GM21423 (cell line): ENCODE data around the gene TEX53.

Source experiments
- ATAC-seq: cut with Tn5 transposase; IDR thresholded peaks from one replicate; pipeline ENCODE4 v1.9.1; 2021; ENCODE audit warnings: mild to moderate bottlenecking, moderate library complexity; ENCODE audit not compliant: unreplicated experiment

TEX53 gene

DNA sequence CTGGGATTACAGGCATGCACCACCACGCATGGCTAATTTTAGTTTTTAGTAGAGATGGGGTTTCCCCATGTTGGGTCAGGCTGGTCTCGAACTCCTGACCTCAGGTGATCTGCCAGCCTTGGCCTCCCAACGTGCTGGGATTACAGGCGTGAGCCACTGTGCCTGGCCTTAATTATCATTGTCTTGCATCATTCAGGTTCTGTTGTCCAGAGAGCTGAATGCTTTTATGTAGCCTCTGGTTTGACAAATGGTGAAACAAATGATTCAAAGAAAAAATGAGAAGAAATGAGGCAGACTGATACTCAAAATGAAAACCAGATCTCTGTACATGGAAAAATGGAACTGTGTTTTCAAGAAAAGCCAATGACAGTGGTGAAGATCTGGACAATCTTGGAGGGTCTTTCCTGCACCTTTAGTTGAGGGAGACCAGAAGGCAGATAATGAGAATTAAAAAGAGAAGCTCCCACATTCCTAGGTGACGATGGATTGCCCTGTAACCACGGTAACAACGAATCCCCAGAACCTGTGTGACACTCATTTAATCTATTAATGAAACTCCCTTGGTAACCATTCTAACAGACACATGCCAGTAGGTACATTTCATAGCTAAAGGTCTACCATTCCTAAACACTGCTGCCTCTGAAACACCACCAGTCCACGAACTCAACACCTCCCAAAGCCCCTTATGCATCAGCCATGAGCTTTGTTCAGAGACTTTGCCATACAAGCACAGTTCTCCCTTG is 22.8 kb upstream of the TEX53 start:
- ATAC-seq: no peak

DNA sequence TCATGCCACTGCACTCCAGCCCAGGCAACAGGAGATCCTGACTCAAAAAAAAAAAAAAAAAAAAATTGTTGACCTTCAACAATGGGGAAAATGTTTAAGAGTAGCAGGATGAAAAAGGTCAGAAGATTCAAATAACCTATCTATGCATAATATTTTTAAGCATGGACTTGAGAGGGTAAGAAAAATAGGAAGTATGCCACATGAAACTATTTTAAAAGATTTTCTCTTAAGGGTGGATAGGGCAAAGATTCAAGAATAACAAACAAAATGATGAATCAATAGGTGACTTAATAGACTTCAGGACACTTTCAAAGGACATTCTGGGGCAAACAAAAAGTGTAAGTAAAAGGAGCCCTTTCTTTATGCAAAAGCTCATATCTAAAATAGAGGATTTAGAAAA is 21.2 kb upstream of the TEX53 start:
- no peak for ATAC-seq

DNA sequence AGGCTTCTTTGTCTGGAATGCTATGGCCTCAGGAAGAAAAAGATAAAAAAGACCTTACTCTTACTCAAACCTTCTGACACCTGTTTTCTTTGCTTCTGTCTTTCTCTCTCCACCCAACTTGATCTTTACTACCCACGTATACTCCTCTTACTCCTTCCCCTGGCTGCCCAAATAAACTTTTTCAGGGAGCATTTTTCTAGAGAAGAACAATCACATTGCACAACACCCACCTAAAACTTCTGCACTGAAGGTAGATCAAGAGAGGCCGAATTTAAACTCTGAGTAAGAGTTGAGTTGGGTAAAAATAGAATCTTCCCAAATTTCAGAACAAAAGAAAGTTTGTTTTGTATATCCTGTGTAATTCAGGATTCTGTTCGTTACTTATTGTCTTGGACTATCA is 20.5 kb upstream of the TEX53 start:
- no peak for ATAC-seq

DNA sequence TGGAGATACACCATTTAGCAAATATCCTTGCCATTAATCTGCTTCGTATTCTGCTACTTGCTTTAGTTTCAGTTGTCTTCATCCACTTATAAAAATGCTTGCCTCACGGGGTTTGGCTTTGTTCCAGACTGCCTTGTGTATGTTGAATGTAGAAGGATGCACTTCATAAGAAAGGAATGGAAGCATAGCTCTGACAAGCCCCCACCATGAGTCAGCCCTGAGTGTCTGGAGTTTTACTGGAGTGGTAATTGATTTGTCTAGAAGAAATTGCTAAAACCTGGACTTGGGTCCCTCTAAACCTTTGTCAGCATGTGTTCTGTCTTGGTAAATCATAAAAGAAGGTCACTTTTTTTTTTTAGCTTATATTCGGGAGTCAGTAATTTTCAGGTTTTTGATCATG is 19.8 kb upstream of the TEX53 start:
- no peak for ATAC-seq

DNA sequence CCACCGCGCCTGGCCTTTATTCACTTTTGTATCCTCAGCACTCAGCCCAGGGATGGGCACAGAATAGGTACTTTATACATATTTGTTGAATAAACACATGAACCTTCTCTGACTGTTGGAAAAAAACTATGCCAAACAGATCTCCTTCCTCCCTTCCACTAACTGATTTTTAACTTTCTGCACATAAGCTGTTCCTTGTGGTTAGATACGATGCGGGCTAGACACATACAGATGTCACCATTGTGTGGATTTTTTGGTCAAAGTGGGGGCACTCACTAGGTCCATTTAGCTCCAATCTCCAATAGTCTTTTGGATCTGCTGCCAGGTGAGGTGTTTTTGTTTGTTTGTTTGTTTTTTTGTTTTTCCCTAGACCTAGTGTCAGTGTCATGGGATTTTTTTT is 19.3 kb upstream of the TEX53 start:
- no peak for ATAC-seq

DNA sequence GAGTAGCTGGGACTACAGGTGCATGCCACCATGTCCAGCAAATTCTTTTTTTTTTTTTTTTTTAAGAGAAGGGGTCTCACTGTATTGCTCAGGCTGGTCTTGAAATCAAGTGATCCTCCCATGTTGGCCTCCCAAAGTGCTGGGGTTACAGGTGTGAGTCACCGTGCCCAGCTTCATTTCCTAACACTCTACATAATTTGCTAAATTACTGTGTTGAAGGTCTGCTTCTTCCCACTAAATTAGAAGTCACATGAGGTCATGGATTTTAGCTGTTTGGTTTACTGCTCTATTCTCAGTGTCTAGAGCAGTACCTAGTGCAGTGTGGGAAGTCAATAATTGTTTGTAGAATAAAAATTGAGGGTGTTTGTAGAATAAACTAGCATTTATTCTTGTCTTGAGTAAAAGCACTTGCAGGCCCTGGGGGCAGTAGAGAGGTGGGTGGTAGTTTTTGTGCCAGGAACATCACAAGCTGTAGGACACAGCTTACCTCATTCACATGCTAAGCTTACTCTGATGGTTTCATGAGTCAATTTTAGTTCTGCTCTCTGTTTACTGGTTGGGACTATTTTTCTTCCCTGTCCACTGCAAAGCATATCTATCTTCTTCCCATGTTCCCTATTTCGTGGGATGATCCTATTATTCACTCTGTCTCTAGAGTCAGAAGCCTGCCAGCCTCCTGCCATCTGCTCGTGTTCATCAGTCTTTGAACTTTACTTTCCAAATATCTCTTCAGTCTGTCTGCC is 17.4 kb upstream of the TEX53 start:
- no peak for ATAC-seq

DNA sequence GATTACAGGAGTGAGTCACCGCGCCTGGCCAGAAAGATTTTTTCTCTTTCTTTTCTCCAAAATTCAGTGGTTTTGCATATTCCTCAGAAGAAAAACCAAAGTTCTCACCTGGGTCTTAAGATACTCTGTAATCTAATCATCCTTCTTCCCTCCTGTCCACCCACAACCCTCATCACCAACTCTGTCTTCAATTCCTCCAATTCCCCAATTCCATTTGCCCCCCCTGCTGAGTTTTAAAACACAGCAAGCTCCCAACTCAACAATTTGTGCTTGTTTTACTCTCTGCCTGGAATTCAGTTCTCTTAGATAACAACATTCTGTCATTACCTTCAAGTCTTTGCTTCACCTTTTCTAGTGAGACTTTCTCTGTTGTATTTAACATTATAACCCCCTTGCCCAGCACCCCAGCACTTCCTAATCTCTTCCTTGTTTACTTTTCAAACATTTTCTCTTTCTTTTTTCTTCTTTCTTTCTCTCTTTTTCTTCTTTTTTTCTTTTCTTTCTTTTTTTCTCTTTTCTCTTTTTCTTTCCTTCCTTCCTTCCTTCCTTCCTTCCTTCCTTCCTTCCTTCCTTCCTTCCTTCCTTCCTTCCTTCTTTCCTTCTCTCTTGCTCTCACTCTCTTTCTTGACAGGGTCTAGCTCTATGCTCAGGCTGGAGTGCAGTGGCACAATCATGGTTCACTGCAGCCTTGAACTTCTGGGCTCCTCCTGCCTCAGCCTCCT is 16.6 kb upstream of the TEX53 start:
- ATAC-seq: no peak

DNA sequence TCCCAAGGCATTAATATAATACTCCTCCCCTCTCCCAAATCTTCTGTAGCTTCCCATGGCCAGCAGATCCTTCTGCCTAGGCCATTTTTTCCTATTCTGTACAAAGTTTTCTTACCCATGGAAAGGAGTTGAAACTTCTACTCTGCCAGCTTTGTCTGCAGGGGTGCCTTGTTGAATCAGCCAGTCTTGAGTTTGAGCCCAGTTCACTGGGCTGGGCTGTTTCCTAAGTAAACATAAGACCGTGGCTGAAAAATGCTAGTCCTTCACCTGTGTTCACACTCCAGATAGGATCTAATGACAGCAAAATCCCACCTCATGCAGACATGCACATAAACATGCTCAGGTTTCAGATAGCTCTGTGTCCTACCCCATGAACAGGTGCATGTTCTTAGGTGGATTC is 14.0 kb upstream of the TEX53 start:
- no peak for ATAC-seq

DNA sequence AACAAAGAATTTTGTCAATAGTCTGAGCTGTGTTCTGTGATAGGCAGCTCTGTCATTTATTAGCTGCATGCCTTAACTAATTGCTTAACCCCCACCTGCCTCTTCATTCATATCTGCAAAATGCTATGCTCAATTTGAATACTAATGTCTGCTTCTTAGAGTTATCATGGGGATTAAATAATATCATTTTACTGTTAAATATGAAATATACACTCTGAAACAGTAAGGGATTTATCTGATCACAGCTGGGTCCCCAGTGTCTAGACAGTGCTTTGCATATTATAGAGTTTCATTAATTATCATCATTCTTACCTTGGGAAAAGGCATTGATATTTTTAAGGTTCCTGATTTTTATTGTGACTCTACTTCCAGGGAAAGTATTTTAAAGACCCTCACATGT is 12.4 kb upstream of the TEX53 start:
- no peak for ATAC-seq

DNA sequence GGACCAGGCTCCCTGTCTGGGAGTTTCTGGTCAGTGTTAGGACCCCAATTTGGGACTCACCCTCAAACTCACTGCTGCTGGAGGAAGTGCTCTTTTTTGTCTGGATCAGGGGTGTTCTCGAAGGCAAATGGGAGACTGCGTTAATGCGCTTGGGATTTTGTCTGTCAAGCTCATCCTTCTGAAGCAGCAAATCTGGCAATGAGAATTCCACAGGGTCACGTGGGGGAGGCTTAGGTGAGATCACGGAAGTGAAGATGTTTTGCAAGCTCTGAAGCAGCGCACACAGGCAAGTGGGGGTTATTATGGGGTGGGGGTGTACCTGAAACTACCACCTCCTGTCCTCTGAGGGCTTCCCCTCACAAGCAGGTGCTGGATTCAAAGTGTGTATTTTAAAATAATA is 10.5 kb upstream of the TEX53 start:
- no peak for ATAC-seq

DNA sequence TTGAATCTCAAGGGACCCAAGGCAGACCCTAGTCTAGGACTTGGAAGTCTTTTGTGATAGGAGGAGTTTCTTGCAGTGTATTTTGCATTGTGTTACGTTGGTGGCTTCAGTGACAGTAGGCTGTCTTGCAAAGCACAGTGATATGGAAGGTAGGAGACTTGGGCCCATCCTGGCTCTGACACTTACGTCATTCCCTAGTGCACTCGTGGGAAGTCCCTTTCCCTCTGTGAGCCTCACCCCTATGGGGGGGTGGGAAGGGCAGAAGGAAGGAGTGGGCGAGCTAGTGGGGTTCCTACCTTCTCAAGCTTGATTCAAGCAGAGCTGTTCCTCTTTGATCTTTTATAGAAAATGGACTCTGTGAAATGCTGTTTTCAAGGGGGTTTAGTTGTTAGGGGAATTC is 9.2 kb upstream of the TEX53 start:
- no peak for ATAC-seq

DNA sequence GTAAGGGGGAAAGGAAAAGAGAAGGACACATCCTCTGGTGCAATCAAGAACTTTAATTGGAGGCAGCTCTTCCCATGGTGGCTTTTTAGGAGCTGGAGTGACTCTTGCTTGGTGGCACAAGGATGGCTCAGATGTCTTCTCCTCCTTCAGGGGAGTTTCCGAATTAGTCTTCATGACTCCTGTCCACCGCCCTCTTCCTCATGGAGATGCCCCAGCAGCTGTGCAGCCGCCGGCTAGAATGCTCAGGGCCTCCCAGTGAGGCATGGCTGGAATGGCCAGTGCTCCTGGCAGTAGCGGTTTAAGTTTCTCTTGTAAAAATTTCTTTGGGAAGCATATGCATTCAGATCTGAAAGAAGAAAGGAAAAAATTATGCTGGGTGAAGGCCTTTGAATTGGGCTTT is 8.8 kb upstream of the TEX53 start:
- no peak for ATAC-seq

DNA sequence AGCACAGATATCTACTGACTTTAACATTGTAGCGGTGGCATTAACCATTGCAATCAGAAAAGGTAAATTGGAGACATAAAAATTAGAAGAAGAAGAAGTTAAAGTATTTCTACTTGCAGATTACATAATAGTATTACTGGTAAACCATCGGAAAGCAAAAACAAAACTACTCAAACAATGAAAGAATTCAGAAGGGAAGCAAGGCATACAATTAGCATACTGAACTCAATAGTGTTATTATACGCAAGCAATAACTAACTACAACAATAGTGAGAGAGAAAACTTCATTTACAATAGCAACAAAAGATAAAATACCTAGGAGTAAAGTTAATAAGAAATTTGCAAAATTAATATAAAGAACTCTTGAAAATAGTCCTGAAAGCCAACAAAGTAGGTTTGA is 6.6 kb upstream of the TEX53 start:
- ATAC-seq: no peak

DNA sequence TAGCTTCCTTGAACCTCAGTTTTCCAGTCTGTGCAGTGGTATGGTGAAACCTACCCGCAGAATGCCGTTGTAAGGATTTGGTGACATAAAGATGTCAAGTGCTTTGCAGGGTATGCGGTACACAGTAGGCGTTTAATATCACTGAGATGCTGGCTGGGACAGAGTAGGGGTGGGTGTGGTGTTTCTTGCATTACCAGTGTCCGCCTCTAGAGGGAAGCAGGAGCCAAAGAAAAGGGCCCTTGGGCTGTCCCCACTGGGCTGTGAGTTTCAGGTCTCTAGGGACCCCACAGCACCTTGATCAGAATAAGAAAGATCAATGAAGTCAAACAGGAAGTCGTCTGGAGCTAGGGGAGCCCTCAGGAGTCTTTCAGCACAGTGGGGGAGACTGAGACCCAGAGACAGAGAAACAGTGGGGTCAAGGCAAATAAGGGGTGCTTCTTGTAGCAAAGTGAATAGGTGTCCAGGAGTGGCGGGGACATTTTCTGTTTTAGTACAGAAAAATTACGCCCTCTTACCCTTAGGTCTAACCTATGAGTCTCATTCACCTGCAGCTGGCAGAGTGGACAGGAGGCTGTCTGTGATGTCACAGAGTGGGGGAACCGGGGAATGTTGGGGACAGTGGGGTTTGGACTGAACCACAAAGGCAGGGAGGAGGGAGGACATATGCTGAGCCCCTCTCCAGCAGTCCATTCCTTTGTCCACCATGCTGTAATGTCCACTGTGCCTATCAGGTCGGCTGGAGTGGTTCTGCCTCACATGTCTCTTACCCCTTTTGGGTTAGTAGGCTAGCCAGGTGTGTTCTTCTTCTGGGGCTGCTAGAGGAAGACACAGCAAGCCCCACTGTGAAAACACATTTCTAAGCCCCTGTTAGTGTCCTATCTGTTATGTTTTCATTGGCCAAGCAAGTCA is 4.7 kb upstream of the TEX53 start:
- peak; percentile 77 for ATAC-seq

DNA sequence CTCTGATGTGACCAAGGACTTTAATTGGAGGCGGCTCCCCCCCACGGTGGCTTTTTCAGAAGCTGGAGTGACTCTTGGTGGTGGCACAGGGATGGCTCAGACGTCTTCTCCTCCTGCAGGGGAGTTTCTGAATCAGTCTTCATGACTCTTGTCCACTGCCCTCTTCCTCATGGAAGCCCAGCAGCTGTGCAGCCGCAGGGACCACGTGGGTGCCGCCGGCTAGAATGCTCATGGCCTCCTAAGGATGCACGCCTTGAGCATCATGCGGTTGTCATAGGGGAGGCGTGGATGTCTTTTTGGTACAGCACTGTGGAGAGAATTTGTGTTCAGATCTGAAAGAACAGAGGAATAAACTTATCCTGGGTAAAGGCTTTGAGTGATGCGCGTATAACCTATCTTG is 1.3 kb downstream of the TEX53 start:
- no peak for ATAC-seq

DNA sequence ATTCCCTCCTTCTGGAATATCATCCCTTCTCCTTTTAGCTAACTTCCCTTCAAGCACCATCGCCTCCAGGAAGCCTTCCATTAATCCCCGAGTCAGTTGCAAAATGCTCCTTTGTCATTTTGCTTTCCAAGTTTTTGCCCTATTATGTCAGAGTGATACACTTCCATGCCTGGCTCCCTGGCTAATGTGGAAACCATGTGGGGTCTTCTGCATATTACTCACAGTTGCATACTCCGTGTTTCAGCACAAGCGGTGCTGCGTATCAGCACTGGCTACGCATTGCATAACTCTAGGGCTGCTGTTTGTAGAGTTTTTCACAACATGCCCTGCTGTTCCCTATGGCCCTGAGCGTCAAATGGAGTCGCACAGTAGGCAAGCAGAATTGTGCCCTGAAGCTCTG is 1.9 kb downstream of the TEX53 start:
- ATAC-seq: no peak

DNA sequence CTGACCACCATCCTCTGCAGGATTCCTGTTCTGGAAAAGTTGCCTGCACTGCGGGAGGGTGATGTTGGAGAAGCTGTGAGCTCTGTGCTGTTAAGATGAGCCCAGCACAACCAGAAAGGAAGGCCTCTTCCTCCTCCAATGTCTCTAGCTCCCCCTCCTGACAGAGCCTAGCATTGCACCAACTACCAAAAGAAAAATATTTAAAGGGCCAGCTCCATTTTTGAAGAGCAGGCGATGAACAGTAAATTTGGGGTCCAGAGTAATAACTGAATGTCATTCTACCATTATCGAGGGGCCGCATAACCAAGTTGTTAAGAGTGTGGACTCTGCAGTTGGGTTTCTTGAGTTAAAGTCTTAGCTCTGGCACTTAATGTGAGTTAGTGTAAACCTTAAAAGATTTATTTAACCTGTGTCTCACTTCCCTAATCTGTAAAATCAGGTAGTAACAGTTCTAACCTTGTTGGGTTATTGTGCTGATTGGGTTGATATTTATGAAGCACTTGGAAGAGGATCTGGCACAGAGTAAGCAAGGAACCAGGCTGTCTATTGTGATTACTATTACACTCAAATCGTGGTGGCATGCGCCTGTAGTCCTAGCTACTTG is 3.9 kb downstream of the TEX53 start:
- ATAC-seq: peak; percentile 69

DNA sequence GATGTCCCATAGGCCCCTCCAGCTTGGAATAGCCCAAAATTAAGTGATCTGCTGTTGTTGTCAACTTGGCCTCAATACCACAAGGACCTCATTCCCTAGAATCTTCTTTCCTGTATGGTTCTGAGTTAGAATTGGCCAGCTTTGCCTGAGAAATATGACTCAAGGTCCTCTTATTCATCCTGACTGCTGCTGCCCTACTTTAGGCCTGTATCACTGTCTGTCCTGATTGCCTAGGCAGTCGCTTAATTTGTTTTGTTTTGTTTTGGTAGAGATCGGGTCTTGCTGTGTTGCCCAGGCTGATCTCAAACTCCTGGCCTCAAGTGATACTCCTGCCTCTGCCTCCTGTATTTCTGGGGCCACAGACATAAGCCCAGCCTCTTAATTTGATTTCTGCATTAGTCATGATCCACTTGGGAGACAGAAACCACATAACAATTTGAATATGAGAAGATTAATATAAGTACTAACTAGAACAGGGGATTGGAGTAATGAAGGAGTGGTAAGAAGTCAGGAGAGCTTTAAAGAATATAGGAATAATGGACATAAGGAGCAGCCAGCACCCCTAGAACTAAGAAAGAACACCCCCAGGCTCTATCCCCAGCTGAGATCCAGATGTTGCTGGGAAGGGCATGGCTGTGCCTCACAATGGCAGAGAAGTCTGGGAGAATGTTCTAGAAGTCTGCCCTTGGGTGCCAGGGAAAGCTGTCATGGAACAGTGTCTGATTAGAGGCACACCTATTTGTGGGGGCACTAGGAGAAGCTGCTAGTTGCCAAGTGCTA is 4.6 kb downstream of the TEX53 start:
- ATAC-seq: no peak

DNA sequence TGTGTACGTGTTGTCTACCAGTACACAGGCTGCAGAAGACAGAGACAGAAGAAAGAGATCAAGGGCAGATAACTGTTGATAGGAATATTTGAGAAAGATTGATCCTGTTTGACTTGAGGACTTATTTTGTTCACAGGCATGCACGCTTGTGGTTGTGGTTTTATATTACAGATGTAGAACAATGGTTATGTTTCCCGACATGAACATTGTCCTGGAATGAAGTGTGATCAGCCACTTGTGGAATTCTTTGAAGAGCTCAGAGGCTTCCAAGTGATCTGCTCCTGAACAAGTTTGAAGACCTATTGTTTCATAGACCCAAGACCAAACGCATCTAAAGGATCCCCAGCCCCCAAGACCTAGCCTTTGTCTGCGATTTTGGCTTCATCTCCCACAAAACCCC is 13.7 kb downstream of the TEX53 start:
- ATAC-seq: no peak

DNA sequence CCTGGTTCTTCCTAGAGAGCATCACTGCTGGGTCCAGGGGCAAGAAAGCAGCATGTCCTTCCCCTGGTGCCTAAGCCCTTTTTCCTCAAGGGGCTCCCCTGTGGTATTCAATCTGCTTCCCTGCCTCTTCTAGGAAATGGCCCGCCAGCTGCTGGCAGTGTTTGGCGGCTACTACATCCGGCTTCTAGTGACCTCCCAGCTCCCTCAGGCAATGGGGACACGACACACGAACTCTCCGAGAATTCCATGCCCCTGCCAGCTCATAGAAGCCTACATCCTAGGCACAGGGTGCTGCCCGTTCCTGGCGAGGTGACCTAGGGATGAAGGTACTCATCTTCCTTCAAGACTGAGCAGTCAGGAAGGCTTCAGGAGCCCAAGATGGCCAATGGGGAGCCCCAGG is 14.6 kb downstream of the TEX53 start:
- no peak for ATAC-seq
